HG03354 (cell line): Measurements from ENCODE around the gene PTH2R.
"Not testable (repeated sequence)": the region's sequence is repeated elsewhere in the genome, so short reads cannot be mapped to it uniquely, and the experiment has no call there.

Source experiments
- ATAC-seq: cut with Tn5 transposase; IDR thresholded peaks from one replicate; pipeline ENCODE4 v1.9.1; 2021; ENCODE audit warnings: mild to moderate bottlenecking; ENCODE audit not compliant: unreplicated experiment, poor library complexity, severe bottlenecking

Gene PTH2R

DNA sequence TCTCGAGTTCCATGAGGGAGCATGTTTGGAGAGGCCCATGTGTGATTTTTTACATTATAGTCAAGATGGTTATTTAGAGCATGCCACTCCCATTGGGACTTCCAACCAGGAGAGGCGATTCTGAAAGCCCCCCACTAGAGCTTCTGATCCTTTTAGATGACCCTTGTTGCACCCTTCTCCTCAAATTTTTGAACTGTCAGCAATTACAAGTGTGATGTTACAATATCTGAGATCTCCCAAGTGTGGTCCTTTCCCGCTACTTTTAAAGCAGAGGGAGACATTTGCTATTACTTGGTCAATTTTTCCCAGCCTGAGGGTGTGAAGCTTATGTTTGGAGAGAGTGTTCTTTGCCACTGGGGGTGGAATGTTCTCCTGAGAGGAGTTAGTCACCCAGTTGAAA is 16.7 kb upstream of the PTH2R start:
- no peak for ATAC-seq

DNA sequence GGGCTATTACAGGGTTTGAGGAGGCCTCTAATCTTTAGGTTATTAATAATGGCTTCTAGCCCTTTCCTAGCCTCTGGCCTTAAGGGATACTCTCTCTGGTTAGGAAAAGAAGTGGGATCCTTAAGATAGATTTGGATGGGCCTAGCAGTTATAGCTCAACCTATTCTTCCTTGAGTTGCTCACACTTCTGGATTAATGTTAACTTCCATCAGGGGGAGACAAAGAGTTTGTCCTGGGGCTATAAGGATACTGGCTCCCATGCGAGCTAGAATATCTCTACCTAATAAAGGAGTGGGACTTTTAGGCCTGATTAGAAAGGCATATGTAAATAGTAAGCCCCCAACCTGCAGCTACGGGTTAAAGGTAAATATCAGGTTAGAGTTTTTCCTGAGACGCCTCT is 14.3 kb upstream of the PTH2R start:
- ATAC-seq, result no peak

DNA sequence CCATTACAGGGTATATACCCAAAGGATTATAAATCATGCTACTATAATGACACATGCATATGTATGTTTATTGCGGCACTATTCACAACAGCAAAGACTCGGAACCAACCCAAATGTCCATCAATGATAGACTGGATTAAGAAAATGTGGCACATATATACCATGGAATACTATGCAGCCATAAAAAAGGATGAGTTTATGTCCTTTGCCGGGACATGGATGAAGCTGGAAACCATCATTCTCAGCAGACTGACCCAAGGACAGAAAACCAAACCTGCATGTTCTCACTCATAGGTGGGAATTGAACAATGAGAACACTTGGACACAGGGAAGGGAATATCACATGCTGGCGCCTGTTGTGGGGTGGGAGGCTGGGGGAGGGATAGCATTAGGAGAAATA is 9.8 kb upstream of the PTH2R start:
- not testable (repeated sequence) for ATAC-seq

DNA sequence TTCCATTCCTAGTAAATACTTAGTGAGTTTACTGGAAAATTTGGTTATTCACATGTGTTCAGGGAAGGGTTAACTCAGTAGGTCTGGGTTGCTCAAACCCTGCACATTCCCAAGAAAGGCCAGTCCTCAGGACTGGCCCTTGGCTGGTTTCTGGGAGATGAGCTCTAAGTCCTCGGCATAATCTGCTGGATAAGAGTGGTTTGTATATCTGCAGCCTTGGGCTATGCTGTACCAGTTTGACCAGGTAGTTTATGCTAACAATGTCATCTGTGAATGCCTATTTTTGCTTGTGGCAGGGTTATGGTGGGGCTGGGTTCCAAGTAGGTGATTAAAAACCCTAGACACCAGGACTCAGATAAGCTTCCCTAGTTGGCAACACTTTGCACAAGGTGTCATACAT is 7.4 kb upstream of the PTH2R start:
- ATAC-seq, result no peak

DNA sequence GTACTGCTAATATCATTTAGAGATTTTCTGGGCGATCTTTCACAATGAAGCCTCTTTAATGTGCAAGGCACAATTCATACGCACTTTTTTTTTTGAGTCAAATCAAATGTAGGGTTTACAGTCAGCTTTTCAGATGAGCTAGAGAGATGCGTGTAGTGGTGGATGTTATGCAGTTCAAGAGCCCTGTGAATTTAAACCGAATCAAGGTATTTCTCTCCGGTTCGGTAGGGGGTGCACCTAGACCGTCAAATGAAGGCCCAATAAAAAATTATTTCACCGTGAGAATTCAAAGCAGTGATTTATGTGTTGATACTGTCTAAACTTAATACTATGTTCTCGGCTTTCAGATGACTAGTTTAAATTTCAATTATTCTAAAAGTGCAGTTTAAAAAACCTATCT is 1.1 kb downstream of the PTH2R start:
- ATAC-seq, result no peak

DNA sequence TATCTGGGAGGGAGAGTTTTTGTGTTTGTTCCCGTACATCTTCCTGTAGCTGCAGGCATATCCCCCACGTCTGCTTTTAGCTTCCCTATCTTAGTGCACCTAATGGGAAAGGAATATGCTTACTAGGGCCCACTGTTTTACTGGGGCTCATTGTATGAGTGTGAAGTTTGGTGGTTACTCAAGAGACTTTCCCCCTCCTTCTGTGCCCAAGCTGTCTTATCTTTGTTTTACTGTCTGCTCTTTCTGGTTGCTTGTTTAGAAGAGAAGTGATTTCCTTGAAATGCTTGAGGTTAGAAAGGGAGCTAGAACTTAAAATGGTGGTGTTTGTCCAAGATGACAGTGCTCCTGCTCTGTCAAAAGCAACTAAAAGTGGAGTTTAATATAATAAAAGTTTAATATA is 7.3 kb downstream of the PTH2R start:
- ATAC-seq, result no peak

DNA sequence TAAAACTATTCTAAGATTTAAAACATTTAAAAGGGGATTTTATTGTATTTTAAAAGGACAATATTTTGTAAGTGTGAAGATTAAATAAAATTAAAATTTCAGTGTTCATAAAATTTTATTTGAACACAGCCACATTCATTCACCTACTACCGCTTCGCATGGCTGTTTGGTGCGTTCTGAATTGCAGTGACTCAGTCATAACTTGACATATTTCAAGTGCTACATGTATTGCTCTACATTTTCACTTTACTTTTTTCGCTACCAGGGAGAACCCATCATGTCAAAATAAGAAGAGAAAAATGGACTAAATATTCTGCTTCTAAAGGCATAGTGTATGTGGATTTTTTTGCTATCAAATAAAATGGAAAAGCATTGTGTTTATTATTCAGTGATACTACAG is 8.7 kb downstream of the PTH2R start:
- no peak for ATAC-seq

DNA sequence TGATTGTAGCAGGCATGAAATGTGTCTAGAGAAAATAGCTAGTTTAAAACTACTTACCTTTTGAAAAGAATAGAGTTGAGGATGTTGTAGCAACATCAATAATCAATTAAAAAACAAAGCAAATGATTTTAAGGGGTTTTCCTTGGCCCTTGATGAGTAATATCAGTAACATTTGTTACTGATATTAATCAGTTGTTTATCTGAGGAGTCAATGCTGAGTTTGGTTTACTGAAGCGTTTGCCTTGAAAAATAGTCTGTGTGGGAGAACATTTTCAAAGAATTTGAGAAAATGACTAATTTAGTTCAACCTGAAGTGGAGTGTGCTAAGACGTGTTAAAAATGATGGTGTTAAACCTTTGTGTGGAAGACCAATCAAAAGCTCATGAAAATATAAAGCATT is 9.3 kb downstream of the PTH2R start:
- ATAC-seq, result peak; percentile 79

DNA sequence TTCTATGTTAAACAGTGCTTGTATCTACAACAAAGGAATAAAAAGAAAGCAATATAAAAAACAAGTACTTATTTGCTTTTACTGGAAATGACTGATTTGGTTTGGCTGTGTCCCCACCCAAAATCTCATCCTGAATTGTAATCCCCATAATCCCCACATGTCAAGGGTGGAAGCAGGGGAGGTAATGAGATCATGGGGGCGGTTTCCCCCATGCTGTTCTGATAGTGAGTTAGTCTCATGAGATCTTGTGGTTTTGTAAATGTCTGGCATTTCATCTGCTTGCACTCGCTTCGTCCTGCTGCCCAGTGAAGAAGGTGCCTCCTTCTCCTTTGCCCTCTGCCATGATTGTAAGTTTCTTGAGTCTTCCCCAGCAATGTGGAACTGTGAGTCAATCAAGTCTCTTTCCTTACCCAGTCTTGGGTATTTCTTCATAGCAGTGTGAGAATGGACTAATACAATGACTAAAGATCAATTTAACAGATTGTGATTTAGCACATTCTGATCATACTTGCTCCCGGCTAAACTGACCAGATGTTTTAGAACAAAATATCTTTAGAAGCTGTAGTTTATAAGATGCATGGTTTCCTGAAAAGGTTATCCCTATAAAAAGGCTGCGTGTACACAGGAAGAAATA is 19.9 kb downstream of the PTH2R start:
- ATAC-seq, result no peak

DNA sequence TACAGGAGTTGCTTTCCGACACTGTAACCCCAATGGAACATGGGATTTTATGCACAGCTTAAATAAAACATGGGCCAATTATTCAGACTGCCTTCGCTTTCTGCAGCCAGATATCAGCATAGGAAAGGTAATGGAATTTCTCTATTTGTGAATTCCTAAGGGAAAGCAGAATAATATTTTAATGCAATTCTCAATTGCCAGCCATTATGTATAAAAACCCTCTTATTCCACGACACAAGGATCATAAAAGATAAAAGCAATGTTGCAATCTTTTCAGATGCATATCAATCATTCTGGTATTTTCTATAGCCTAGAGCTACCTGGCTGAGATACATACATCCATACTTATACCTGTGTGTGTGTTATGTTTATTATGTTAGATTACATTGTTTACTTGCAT is 31.2 kb downstream of the PTH2R start:
- no peak for ATAC-seq

DNA sequence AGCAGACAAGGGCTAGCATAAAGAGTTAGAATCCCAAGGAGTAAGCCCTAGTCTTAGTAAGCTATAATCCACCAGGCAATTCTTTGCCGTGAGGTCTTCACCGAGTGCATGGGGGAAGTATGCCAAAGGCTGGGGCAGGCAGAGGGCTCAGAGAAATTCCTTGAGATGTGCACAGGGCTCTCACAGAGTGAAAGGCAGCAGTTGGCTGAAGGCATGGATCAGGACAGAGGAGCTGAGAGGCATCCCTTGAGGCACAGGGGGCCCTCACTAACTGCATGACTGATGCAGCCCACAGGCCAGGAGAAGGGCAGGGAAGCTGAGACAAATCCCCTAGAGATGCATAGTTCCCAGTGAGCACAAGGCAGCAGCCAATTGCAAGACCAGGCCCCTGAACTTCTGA is 34.1 kb downstream of the PTH2R start:
- ATAC-seq, result no peak

DNA sequence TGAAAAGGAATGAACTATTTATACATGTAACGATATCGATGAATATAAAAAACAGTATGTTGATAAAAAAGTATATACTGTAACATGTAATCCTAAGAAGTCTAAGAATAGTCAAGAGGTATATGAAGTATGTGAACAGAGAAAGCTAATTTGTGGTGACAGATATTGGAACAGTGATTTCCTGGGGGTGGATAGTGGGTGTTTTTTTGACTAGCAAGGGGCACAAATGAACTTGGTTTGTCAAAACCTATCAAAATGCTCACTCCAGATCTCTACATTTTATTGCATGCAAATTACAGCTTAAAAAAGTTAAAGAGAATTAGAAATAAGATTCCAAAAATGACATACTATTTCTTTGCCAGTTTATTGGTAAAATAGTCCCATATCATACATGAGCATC is 35.4 kb downstream of the PTH2R start:
- ATAC-seq, result no peak

DNA sequence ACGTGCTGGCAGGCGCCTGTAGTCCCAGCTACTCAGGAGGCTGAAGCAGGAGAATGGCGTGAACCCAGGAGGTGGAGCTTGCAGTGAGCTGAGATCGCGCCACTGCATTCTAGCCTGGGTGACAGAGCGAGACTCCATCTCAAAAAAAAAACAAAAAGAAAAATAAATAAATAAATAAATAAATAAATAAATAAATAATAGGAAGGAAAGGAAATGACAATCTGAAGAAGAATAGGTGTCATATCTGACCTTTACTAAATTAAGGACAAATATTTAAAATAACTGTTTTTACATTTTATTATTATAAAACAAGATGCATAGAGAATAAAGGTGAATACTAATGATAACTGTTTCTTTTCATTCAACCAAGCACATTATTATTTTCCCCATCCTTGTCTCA is 40.9 kb downstream of the PTH2R start:
- ATAC-seq, result not testable (repeated sequence)

DNA sequence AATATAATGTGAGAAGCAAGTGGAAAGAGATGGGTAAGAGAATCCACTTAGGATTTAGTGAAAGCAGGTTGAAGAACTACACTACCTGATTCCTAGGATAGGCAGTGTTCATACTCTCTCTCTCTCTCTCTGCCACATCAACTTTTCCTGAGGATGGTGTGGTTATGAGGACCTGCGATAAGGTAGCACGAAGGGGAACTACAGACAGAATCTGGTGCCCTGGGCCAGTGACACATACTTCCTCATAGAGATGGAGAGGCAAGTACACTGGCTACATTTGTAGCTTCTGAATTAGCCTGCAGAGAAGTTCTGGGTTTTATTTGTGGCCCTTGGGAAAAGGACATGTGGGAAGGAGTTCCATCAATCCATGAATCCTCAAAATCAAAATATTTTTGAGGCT is 44.5 kb downstream of the PTH2R start:
- ATAC-seq, result no peak

DNA sequence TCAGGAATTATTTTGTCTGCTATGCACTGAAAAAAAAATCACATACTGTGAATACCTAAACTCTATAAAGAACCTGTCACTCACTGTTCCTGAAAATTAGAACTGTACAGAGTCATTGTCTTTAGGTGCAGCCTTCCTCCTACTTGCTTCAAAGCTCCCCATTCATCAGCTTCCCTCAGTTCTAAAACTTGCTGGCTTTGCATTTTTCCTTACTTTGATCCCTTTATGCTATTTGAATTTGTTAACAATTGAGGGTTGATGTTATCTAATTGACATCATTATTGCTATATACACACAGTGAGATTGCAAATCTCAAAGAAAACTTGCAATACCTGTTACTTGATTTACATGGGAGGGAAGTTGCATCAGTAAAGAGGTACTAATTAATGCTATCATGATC is 48.3 kb downstream of the PTH2R start:
- no peak for ATAC-seq

DNA sequence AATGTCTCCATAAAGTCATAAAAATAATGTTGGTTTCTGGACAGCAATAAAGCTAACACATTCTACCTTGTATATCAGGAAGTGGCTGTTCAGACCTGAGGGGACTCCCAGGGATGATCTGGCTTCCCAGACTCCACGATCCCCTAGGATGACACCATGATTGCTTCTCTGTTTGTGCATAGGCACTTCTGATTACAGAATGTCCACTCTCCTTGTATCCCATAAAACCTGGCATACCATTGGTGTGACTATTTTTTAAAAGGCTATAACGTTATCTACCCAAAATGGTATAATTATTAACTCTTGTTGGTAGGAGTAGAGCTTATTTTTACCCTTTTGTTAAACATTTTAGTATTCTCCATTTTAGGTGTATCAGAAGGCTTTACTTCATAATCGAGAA is 57.1 kb downstream of the PTH2R start:
- ATAC-seq, result no peak

DNA sequence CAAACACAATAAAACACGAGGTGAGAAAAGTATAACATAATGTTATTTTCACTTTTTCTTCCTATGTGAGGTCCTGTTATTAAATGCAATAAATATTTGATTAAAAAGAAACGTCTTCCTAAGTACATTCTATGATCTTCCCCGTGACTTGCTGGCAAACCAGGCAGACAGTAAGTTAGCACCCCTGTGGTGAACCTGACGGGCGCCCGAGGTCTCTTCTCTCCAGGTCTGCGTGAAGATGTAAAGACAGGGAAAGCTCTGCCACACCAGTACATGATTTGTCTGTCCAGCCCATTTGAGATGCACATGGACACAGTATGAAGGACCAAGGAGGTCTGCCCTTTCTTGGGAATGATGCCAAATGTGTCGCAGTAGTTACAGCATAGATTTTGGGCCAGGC is 57.6 kb downstream of the PTH2R start:
- ATAC-seq, result no peak

DNA sequence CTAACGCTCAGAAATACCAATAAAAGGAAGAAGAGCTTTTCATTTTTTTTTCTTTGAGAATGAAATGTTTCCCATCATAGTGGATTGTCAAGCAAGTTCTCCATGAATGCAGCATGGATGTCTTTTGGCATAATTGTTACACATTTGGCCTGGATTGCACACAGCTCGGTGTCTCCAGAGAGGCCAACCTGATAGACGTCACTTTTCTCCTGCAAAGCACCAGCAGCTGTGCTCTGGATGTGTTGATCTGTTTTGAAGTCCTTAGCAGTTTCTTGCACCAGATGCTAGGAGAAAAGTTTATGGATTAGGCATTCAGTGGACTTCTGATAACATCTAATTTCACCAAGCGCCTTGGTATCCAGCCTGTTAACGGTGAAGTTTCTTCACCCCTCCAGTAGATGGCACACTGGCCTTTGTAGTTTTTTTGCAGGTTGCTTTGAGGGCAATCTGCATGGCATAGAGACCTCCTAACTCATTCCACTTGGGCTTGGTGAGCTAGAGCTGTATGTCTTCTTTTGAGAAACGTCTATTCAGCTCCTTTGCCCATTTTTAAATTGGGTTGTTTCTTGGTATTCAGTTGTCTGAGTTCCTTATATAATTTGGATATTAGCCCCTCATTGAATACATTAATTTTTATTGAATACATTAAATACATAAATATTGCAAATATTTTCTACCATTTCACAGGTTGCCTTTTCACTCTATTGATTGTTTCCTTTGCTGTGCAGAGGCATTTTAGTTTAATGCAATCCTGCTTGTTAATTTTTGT is 59.7 kb downstream of the PTH2R start:
- peak; percentile 87 for ATAC-seq

DNA sequence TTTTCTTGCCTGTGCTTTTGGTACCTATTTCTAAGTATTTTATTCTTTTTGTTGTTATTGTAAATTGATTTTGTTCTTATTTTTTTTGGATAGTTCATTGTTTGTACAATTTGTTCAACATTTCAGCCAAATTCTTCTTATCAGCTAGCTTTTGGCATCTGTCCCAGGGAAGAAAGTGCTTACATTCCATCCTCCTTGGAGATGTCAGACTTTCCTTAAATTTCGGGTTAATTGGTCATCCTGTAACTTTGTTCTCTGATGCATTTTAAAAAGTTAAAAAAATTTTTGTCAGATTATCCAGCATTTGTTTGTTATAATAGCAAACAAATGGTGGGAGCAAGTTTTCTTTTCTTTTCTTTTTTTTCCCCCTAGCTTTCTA is 60.3 kb downstream of the PTH2R start:
- ATAC-seq, result no peak

DNA sequence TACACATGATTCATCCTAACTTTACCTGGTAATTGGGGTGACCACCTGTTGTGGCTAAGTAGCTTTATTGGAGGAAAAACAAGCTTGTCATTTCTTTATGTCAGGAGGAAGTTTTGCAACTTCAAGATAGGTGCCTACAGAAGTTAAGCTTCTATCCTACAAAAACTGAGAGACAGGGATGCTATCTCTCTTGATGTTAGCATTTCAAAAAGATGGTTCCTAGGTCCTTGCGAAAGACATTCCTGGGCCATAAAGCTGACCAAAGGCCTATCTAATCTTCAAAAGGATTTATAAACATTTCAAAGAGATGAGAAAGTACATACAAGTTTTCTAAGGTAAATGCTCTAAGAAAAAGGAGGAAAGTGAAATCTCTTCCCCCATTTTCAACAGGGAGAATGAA is 61.0 kb downstream of the PTH2R start:
- ATAC-seq, result no peak

DNA sequence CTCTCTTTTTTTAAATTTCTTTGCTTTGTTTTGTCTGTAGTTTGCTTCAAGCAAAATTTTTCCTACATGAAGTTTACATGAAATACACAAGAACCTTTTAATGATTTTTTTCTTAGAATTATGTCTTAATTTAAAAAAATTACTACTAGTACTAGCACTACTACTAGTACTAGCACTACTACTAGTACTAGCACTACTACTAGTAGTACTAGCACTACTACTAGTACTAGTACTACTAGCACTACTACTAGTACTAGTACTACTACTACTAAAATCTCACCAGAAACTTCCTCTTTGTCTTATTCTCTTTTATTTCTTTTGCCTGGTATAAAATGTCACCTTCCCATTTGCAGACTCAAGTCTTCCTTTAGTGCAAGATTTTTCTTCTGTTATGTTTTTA is 71.1 kb downstream of the PTH2R start:
- ATAC-seq, result no peak

DNA sequence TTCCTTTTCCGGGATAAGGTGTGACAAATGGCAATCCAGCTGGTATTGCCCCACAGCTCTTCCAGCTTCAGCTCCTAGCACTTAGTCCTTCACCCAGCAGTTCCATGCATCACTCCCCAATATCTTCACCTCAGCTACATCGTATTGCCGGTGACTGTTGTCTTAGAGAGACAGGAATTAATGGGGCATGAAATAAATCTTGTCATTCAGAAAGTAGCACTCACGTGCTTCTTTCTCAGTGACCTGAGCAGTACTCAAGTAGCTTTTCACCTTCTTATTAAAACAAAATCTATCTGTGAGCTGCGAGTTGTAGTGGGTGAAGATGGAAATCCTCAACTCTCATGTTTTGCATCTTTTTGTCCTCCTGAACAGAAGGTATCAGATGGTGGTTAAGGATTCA is 72.8 kb downstream of the PTH2R start:
- peak; percentile 69 for ATAC-seq
